ENCODE measurements around the gene OR10G7. TPM values are rescaled to one million over a fixed set of nuclear protein-coding genes. Genes with fewer than 3 reads are reported as not detected.

Gene OR10G7, protein sequence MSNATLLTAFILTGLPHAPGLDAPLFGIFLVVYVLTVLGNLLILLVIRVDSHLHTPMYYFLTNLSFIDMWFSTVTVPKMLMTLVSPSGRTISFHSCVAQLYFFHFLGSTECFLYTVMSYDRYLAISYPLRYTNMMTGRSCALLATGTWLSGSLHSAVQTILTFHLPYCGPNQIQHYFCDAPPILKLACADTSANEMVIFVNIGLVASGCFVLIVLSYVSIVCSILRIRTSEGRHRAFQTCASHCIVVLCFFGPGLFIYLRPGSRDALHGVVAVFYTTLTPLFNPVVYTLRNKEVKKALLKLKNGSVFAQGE
- not detected for total RNA-seq

DNA sequence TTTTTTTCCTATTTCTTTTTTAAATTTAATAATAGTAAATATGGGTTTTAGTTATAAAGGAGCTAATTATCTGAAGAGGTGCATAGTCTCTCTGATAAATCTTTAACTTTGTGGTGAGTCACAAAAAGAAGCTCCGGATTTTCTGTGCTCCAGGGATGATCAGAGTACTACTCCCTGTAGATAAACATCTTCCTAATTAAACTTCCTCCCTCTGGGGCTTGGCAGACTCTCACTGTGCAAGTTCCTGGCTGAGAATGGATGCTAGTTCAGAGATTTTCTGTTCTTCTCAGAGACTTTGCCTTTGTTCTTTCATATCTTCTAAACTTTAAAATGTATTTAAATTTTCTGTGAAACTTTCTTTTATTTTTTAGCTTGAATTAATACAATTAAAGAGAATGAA is at the start of gene OR10G7:
TSS of gene OR10G7 (minus strand) at position 72 of the 400 bp plus-strand sequence. CDS start 2,324 bp downstream, outside the sequence.
- Mint-ChIP-seq H3K27ac (no peak within 1 kb of the TSS), H3K9me3 (ENCODE audit: low read depth) (no peaks in the 10 kb centered on the region), H3K27me3 (no peaks in the 10 kb centered on the region), H3K4me1 (no peaks in the 10 kb centered on the region), H3K4me3 (no peak within 1 kb of the TSS), H3K36me3 (no peaks in the 10 kb centered on the region)
- CTCF ChIA-PET: interaction anchor here (1.0 kb wide), 1 partner anchor 30 kb away, joined by 3 read pairs; no protein-coding TSS in a partner anchor
- DNase-seq (no peak), ATAC-seq (no peak)

DNA sequence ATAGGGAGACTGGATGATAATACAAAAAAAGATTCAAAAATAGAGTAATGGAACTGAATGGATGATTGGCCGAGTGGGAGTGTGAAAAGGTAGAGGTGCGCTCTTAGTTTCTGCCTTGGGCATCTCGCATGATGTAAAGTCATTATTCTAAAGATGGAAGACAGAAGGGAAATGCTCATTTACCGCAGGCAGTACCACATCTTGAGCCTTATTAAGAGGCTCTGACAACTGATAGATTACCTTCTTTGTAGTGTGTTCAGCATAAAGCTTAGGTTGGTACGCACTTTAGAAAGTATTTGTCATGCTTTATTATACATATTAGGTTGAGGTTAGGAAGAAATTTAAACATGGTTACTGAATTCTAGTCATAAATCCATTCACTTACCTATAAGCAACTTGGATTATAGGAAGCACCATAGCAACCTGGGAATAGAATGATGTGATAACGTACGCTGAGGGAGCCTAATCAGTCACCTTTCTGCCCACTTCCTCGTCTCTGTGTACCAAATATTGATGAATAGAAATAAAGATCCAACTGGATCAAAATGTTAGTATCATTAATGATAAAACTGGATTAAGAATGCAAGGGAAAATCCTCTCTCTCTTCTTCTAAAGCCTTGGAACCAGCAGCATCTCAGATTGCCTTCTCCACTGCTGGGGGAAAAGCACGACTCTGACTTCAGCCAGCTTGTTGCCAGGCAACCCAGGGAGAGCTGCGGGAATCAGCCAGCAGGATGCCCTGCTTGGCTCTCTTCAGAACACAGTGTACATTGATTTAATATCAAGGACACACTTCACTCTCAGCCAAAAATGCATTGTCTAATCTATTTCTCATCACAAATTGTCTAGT is 45.1 kb upstream of the OR10G7 start:
- no peak overlapping the region for H3K4me3 Mint-ChIP-seq
- H3K36me3 Mint-ChIP-seq: no peaks in the 10 kb centered on the region
- H3K27me3 Mint-ChIP-seq: peaks cover 32% of the 10 kb centered on the region
- ATAC-seq (no peak), DNase-seq (no peak)
- no peaks in the 10 kb centered on the region for H3K4me1 Mint-ChIP-seq
- H3K27ac Mint-ChIP-seq: no peak overlapping the region
- no peaks in the 10 kb centered on the region for H3K9me3 Mint-ChIP-seq (ENCODE audit: low read depth)
- CTCF ChIA-PET: interaction anchor here (1.5 kb wide), 1 partner anchor 15 kb away, joined by 4 read pairs; no protein-coding TSS in a partner anchor

DNA sequence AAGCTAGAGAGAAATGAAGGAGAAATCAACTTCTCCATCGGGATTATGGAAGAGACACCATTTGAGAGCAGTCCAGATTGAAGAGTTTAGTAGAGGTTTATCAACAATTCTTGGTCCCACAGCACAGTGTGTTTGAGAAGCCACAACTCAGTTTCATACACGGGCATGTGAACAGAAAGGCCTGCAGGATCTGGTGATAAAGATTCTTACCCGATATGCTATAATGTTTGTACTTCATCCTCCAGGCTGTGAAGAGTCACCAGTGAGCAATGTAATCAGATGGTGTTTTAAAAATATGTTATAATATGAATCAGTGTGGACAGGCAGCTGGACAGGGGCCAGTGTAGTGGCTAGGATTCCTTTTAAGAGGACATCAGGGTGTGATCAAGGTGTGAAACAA is 44.5 kb upstream of the OR10G7 start:
- CTCF ChIA-PET: interaction anchor here (1.5 kb wide), 1 partner anchor 14 kb away, joined by 4 read pairs; no protein-coding TSS in a partner anchor
- ATAC-seq (no peak), DNase-seq (no peak)
- H3K36me3 Mint-ChIP-seq: no peaks in the 10 kb centered on the region
- no peak overlapping the region for H3K27ac Mint-ChIP-seq
- H3K27me3 Mint-ChIP-seq: peaks cover 28% of the 10 kb centered on the region
- no peaks in the 10 kb centered on the region for H3K9me3 Mint-ChIP-seq (ENCODE audit: low read depth)
- no peak overlapping the region for H3K4me3 Mint-ChIP-seq
- no peaks in the 10 kb centered on the region for H3K4me1 Mint-ChIP-seq

DNA sequence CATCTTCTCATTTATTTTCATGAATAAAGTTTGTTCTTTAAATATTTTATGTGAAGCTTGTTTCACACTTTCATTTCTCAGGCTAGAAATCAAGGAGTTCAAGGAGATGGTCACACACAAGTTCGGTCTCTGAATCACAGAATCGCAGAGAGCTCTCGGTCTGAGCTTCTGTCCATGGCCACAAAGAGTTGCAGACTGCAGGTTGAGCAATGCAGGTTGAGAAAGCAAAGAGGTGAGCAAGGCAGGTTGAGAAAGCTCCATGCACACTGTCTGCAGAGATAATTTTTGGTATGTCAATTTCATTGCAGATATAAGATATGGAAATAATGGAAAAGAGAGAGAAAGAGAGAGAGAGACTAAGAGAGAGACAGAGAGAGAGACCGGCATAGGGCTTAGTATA is 41.2 kb upstream of the OR10G7 start:
- no peak for ATAC-seq
- no peak for DNase-seq
- Mint-ChIP-seq H3K36me3 (no peaks in the 10 kb centered on the region), H3K27ac (no peak overlapping the region), H3K27me3 (peaks cover 35% of the 10 kb centered on the region), H3K9me3 (ENCODE audit: low read depth) (no peaks in the 10 kb centered on the region), H3K4me1 (no peaks in the 10 kb centered on the region), H3K4me3 (no peak overlapping the region)
- CTCF ChIA-PET: interaction anchor here (1.3 to 1.8 kb wide), 3 partner anchors 11 to 113 kb away, joined by 4 to 9 read pairs (median 5); no protein-coding TSS in a partner anchor

DNA sequence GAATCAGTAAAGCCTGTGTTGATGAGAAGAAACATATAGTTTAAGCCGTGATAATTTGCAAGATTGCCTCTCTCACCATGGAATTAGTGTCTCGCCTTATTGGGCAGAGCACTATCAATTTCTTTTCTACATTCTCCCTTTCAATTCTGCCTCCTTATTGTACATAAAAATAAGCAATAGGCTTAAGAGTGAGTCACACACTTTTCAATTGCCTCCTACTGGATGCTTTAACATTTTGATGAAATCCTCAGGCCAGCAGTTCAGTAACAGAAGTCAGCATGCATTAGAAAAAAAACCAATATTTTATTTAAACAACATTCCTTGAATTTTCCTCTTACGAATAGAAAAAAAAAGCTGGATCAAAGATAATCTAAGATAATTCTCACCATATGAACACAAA is 40.4 kb upstream of the OR10G7 start:
- H3K27me3 Mint-ChIP-seq: peaks cover 40% of the 10 kb centered on the region
- H3K36me3 Mint-ChIP-seq: no peaks in the 10 kb centered on the region
- no peak overlapping the region for H3K4me3 Mint-ChIP-seq
- H3K4me1 Mint-ChIP-seq: peaks cover 1% of the 10 kb centered on the region
- no peak for DNase-seq
- H3K9me3 Mint-ChIP-seq (ENCODE audit: low read depth): no peaks in the 10 kb centered on the region
- no peak for ATAC-seq
- CTCF ChIA-PET: interaction anchor here (1.3 to 1.8 kb wide), 3 partner anchors 10 to 114 kb away, joined by 4 to 9 read pairs (median 5); no protein-coding TSS in a partner anchor
- H3K27ac Mint-ChIP-seq: no peak overlapping the region

DNA sequence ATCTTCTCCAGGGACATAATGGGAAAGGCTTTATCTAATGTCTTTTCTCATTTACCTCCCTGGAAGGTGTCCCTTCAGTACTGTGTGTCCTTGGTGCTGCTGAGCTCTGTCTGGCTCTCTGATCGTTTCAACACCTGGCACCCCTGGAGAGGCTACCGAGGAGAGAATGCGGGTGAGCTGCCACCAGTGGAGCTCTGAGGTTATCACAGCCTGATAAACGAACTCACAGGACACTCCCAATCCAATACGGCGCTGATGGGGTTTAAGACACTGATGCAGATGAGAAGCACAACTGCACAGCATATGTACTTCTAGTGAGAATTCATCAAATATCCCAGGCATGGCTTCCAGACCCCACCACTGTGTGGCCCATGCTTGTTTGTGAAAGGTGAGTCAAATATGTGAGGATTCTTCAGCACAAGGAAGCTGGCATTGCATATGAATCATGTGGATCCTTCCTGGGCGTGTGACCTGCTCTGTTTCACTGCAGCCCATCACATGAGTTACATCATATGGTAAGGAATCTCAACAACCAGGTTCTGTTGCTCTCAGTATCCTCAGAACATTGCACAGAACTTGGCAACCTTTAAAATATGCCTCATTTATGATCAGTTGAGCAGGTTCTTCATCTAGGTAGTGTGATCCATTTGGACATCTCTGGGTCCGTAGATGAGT is 39.3 kb upstream of the OR10G7 start:
- H3K27me3 Mint-ChIP-seq: peaks cover 37% of the 10 kb centered on the region
- DNase-seq (no peak), ATAC-seq (no peak)
- no peak overlapping the region for H3K27ac Mint-ChIP-seq
- no peaks in the 10 kb centered on the region for H3K9me3 Mint-ChIP-seq (ENCODE audit: low read depth)
- no peaks in the 10 kb centered on the region for H3K36me3 Mint-ChIP-seq
- CTCF ChIA-PET: interaction anchor here (1.5 kb wide), 1 partner anchor 9 kb away, joined by 4 read pairs; no protein-coding TSS in a partner anchor
- H3K4me1 Mint-ChIP-seq: peaks cover 1% of the 10 kb centered on the region
- no peak overlapping the region for H3K4me3 Mint-ChIP-seq

DNA sequence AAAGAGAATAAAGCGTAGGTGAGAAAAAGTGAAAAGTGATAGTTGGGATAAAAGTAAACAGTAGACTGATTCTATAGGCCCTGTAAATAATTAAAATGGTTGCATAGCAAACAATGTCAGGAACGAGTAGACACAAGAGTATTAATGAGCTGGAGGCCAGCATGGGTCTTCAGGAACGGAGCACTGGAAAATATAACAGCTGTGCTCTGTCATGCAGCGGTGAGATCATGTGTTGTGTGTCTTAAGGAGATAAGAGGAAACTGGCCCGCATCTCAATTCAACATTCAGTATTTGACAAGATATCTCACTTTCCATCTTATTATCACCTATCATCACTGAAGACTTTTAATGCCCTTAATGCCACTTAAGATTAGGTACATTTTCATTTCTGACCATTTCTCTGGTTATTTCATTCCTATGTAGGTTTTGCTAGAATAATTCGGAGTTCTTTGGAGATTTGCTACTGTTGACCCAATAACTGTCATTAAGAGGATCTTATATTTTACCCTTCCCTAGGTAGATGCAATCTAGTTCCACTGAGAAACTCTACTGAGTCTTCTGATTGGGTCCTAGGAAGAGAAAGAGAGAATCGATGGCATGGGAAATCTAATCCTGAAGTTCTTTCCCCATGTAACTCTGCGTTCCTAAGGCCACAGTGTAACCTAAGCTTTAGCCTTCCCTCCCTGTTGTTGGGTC is 38.7 kb upstream of the OR10G7 start:
- peaks cover 1% of the 10 kb centered on the region for H3K4me1 Mint-ChIP-seq
- H3K4me3 Mint-ChIP-seq: no peak overlapping the region
- ATAC-seq: no peak
- CTCF ChIA-PET: interaction anchor here (1.5 kb wide), 1 partner anchor 8 kb away, joined by 4 read pairs; no protein-coding TSS in a partner anchor
- H3K27me3 Mint-ChIP-seq: peaks cover 37% of the 10 kb centered on the region
- no peaks in the 10 kb centered on the region for H3K36me3 Mint-ChIP-seq
- H3K27ac Mint-ChIP-seq: no peak overlapping the region
- H3K9me3 Mint-ChIP-seq (ENCODE audit: low read depth): no peaks in the 10 kb centered on the region
- no peak for DNase-seq

DNA sequence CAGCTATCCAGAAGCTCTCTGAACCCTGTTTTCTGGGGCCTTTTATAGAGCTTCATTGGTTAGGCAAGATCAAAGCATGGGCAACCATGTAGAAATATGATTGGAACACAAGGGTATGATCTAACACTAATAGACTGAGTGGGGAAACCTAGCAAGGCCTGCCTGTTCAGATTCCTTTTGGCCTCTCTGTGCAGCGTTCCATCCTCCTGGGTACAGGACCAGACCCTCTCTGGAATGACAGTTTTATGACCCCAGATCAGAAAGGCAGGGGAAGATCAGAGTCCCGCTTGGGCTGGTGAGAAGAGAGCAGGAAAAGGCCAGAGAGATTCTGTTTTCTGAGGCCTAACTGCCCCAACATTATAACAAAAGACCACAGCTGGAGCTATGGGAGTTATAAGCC is 37.5 kb upstream of the OR10G7 start:
- CTCF ChIA-PET: no interaction called here
- DNase-seq (no peak), ATAC-seq (no peak)
- peaks cover 1% of the 10 kb centered on the region for H3K4me1 Mint-ChIP-seq
- no peak overlapping the region for H3K4me3 Mint-ChIP-seq
- peaks cover 30% of the 10 kb centered on the region for H3K27me3 Mint-ChIP-seq
- H3K27ac Mint-ChIP-seq: no peak overlapping the region
- H3K36me3 Mint-ChIP-seq: no peaks in the 10 kb centered on the region
- H3K9me3 Mint-ChIP-seq (ENCODE audit: low read depth): no peaks in the 10 kb centered on the region

DNA sequence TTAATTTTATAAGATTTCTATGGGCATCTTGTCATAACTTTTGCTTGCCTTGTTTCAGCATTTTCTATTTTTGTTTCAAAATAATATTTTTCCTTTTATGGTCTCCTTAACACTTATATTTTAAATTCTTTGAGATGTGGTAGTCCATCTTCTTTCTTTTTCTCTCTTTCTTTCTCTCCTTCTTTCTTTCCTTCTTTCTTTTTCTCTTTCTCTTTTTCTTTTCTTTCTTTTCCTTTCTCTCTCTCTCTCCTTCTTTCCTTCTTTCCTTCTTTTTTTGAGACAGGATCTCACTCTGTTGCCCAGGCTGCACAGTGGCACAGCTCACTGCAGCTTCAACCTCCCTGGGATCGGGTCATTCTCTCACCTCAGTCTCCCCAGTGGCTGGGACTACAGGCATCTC is 36.1 kb upstream of the OR10G7 start:
- H3K27me3 Mint-ChIP-seq: peaks cover 23% of the 10 kb centered on the region
- no peak for DNase-seq
- peaks cover 1% of the 10 kb centered on the region for H3K4me1 Mint-ChIP-seq
- ATAC-seq: no peak
- CTCF ChIA-PET: interaction anchor here (3.1 kb wide), 1 partner anchor 117 kb away, joined by 15 read pairs; no protein-coding TSS in a partner anchor
- H3K27ac Mint-ChIP-seq: no peak overlapping the region
- H3K9me3 Mint-ChIP-seq (ENCODE audit: low read depth): no peaks in the 10 kb centered on the region
- no peak overlapping the region for H3K4me3 Mint-ChIP-seq
- H3K36me3 Mint-ChIP-seq: no peaks in the 10 kb centered on the region

DNA sequence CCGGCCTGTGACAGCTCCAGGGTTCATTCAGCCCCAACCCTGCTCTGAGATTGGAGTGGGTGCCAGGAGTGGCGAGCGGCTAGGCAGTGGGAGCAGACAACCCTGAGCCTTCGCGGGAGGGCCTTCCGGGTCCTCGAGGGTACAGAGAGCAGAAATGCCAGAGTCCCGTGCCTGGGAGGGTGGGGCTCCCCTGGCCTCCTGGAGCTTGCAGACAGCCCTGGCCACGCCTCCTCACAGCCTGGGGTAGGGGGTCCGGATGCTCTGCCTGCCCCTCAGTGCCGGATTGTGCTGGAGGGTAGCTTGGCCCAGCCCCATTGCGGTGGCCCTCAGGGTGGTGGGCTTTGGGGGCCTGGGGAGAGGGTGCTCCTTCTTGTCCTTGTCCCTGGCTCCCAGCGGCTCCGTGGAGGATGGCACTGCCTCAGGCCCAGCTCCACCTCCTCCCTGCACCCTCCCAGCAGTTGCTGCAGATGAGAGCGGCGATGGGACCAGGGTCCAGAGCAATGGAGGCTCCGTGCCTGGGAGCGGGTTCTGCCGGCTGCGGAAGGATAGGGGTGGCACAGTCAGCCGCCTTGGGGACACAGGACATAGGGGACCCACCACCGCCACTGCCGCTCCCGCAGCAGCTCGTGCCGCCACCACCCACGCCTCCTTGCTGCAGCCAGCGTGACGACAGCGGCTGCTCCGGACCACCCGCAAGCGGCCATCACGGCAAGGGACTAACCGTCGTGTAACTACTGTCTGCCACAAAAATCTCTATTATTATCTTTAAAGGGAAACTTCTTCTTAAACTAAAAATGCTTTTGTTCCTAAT is 34.9 kb upstream of the OR10G7 start:
- peak; percentile 51 for ATAC-seq
- DNase-seq: no peak
- CTCF ChIA-PET: interaction anchor here (3.1 kb wide), 1 partner anchor 118 kb away, joined by 15 read pairs; no protein-coding TSS in a partner anchor
- Mint-ChIP-seq H3K9me3 (ENCODE audit: low read depth) (no peaks in the 10 kb centered on the region), H3K4me1 (peaks cover 5% of the 10 kb centered on the region), H3K36me3 (no peaks in the 10 kb centered on the region), H3K27ac (no peak overlapping the region), H3K27me3 (peaks cover 20% of the 10 kb centered on the region), H3K4me3 (peak overlapping the region; percentile 27)

DNA sequence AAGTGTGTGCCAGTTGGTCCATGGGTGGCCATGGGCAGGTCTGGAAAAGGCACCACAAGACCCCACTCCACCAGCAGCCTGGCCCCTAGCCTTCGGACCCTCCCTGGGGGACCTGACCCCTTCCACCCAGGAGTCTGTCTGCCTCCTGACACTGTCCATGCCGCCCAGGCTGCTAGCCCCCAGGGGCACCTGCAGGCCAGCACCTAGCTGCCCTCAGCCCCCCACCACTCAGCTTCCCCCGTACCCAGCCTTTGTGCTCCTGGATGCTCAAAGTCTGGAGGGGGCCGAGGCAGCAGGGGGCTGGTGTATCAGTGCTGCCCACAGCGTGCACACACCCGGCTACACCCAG is 34.3 kb upstream of the OR10G7 start:
- H3K4me1 Mint-ChIP-seq: peaks cover 8% of the 10 kb centered on the region
- no peaks in the 10 kb centered on the region for H3K36me3 Mint-ChIP-seq
- peaks cover 20% of the 10 kb centered on the region for H3K27me3 Mint-ChIP-seq
- ATAC-seq (no peak), DNase-seq (no peak)
- CTCF ChIA-PET: interaction anchor here (1.3 to 3.1 kb wide), 2 partner anchors 25 to 119 kb away, joined by 3 to 15 read pairs; no protein-coding TSS in a partner anchor
- H3K4me3 Mint-ChIP-seq: no peak overlapping the region
- no peaks in the 10 kb centered on the region for H3K9me3 Mint-ChIP-seq (ENCODE audit: low read depth)
- H3K27ac Mint-ChIP-seq: no peak overlapping the region

DNA sequence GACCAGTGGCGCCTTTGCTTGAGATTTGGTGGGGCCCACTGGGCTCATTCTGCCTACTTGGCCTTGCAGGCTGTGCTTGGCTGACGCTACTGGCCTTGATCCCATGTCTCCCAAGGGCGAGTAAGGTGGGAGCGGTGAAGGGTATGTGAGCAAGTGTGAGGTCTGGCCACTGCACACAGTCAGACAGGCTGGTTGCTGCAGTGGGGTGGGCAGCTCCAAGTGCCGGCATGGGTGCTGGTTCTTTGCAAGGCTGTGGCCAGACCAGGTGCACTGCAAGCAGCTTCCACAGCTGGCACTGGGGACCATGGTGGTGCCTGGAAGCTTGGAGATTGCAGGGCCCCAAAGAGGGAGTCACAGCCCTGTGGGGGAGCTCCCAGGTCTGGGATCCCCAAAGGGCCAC is 33.4 kb upstream of the OR10G7 start:
- H3K9me3 Mint-ChIP-seq (ENCODE audit: low read depth): no peaks in the 10 kb centered on the region
- H3K4me1 Mint-ChIP-seq: peaks cover 15% of the 10 kb centered on the region
- no peak overlapping the region for H3K27ac Mint-ChIP-seq
- H3K4me3 Mint-ChIP-seq: no peak overlapping the region
- no peak for DNase-seq
- no peaks in the 10 kb centered on the region for H3K36me3 Mint-ChIP-seq
- peaks cover 20% of the 10 kb centered on the region for H3K27me3 Mint-ChIP-seq
- ATAC-seq: no peak
- CTCF ChIA-PET: interaction anchor here (1.0 to 3.1 kb wide), 3 partner anchors 26 to 327 kb away, joined by 3 to 15 read pairs (median 3); no protein-coding TSS in a partner anchor

Data from activated CD8-positive, alpha-beta memory T cell treated with anti-CD3 and anti-CD28 coated beads, Interleukin-2, amount 10 ng/mL, durations not matched to agents 7 days and 5 days (primary cell).